GM12872 (cell line): ENCODE measurements around the gene APPL2.

ENCODE experiments used
- TF ChIP-seq, protein P1 (sequence below): IDR thresholded peaks from 3 replicates; pipeline ENCODE4 v1.5.1; 2011; ENCODE audit warnings: low read depth, mild to moderate bottlenecking, low read length, moderate library complexity; ENCODE audit not compliant: insufficient read depth

APPL2 gene

DNA sequence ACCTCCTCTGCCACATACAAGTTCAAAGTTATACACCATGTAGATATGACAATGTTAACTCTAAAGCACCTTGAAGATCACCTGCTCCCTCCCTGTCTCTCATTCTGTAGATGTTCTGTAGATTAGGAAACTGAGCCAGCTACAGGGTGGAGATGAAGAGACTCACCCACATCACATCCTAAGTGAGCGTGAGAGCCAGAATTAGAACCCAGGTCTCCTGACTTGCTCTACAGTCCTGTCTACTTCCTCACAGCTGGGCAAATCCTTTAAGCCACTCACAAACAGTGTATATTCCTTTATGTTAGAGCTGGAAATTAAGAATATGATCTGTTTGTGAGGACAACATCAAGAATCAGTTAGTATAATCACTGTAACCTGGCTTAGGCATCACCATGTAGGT, 1.8 kb downstream of the APPL2 start:
- TF ChIP-seq, protein P1, sequence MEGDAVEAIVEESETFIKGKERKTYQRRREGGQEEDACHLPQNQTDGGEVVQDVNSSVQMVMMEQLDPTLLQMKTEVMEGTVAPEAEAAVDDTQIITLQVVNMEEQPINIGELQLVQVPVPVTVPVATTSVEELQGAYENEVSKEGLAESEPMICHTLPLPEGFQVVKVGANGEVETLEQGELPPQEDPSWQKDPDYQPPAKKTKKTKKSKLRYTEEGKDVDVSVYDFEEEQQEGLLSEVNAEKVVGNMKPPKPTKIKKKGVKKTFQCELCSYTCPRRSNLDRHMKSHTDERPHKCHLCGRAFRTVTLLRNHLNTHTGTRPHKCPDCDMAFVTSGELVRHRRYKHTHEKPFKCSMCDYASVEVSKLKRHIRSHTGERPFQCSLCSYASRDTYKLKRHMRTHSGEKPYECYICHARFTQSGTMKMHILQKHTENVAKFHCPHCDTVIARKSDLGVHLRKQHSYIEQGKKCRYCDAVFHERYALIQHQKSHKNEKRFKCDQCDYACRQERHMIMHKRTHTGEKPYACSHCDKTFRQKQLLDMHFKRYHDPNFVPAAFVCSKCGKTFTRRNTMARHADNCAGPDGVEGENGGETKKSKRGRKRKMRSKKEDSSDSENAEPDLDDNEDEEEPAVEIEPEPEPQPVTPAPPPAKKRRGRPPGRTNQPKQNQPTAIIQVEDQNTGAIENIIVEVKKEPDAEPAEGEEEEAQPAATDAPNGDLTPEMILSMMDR: no peak

DNA sequence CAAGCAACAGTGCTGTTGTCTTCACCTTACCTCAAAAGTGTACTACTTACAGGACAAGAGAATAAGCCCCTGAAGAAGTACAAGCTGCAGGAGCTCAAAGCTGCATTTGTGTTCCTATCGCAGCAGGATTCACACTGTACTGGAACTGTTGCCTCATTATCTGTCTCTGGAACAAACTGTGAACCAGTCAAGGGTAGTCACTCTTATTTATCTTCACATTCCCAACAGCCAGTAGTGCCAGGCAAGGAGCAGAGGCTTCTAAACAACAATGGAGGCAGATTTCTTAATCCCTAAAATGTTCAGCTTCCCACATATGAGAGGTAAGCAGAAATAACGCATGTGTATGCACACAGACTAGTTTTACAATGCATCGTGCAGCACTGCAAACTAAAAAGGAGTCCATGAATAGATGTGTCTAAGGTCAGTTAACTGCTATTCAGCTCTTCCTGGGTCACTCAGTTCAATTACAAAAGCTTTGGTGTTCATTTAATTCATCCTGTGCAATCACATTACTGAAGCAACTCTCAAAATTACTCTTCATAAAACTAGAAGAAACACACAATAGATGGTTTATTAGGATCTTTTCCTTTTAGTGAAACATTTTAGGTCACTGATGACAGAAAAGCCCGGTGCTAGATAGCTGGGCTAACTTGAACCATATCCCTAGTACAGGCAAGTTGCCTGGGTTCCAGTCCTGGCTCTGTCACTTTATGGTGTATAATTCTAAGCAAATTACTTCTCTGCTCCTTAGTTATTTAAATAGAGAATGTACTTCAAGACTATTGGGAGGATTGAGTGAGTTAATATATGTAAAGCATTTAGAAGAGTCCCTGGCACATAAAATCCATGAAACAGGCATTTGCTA, 2.7 kb downstream of the APPL2 start:
- TF ChIP-seq, protein P1: no peak

DNA sequence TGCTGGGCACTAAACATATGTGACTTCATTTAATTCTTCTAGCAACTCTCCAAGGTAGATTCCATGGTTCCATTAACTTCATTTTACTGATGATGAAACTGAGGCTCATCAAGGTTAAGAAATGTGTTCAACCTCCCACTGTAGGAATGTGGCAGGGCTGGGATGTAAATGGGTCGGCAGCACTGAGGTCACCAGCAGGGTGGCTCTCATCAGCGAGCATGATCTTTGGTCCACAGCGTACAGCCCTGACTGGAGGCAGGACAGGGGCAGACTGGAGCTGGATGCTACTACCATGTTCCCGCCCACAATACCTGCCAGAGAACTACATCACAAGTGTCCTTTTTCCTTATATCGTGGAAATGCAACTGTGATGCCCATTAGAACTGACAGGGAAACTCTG, 4.6 kb downstream of the APPL2 start:
- TF ChIP-seq, protein P1: no peak

DNA sequence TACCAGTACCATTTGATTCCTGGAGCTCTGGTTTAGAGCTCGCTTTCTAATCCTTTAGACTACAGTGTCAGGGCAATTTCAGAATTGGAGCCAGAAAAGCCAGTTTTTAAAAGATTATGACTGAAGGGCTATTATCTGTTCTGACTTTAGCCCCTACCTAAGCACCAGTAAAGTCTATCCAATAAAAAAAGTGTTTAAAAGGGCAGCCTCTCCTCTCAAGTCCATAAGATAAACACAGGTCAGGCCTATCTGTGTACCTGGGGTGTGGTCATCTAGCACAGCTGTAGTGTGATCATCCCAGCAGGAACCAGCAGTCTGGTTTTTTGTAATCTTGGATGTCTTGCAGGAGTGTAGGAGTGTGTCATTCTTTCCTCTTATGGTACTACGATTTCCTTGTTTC, 6.6 kb downstream of the APPL2 start:
- TF ChIP-seq, protein P1: no peak

DNA sequence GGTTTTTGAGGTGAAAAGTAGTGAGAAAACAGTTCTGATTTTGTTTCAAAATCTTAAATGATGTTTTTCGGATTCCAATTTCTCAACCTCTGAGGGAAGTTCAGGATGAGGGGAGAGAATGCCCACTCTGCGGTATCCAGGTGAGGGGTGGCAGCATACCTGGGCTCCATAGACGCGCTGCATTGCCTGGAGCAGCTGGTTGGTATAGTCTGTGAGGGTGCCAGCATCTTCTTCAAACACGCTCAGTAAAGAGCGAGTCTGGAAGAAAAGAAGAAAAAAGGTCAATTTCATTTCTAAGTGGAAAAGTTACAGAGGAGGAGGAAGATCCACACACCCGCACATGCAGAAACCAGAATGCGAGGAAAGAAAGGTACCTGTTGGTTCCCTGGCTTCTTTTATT, 7.0 kb downstream of the APPL2 start:
- TF ChIP-seq, protein P1: no peak

DNA sequence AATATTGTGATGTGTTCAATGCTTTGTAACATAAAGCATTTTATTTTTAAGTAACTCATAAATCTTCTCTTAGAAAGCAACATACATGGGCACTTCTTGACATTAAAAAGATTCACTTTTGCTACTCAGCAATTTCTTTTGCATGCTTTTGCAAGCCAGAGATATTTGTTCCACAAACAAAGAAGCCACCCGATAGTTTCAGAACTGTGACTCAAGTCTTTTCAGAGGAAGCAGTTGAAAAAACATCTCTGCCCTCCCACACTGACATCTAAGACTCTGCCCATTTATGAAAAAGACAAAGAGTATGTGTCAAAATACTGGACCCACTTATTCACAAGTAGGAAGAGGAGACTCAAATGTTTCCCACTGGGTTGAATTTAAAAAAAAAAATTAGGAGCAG, 7.5 kb downstream of the APPL2 start:
- TF ChIP-seq, protein P1: no peak

DNA sequence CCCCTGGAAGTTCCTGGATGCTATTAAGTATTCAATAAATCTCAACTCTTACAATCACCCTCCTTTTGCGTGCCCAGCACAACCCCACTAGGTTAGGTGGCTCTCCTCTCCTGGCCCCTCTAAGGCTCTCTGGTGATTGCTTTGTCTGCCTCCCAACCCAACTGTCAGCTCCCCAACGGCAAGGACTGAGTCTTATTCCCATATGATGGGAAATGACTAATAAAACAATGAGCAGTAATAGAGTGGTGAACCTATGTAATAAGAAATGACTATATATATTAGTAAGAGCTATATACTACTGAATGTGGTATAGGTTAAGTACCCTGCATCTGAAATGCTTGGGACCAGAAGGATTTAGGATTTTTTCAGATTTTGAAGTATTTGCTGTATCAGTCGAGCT, 8.1 kb downstream of the APPL2 start:
- TF ChIP-seq, protein P1: no peak
